Activated naive CD8-positive, alpha-beta T cell treated with anti-CD3 and anti-CD28 coated beads, Interleukin-2, amount 10 ng/mL, durations not matched to agents 7 days and 5 days (primary cell): ENCODE measurements around the gene RNU1-4. TPM values are rescaled to one million over a fixed set of nuclear protein-coding genes. Genes with fewer than 3 reads are reported as not detected.
A peak's percentile ranks its signal among the peaks of the same experiment; 100 is the strongest.
"Not testable (repeated sequence)": the region's sequence is repeated elsewhere in the genome, so short reads cannot be mapped to it uniquely, and the experiment has no call there.

Experiments used
- ATAC-seq: fragments of 150-1000 bp; cut with Tn5 transposase; one replicate; pipeline ENCODE4 v1.10.0; 2021; ENCODE audit warnings: low read depth, moderate library complexity
- POLR2A ChIA-PET: fragments of 350-600 bp; sonication (Branson Sonifier 250); formaldehyde crosslinking; loops from one replicate; lab custom pipeline; 2021; ENCODE audit warnings: antibody characterized with exemption; lab: Charles Lee
- DNase-seq: peaks from one replicate; pipeline ENCODE4 v3.0.0; 2021
- H3K27ac Mint-ChIP-seq: one replicate; pipeline ENCODE4 v1.8.0; 2022; ENCODE audit warnings: mild to moderate bottlenecking, mixed read lengths
- H3K27me3 Mint-ChIP-seq: one replicate; pipeline ENCODE4 v1.8.0; 2022; ENCODE audit warnings: mild to moderate bottlenecking, moderate library complexity, mixed read lengths
- H3K36me3 Mint-ChIP-seq: one replicate; pipeline ENCODE4 v1.8.0; 2021; ENCODE audit warnings: mild to moderate bottlenecking, mixed read lengths
- H3K4me1 Mint-ChIP-seq: one replicate; pipeline ENCODE4 v1.8.0; 2021; ENCODE audit warnings: mixed read lengths
- H3K4me3 Mint-ChIP-seq: one replicate; pipeline ENCODE4 v1.8.0; 2022; ENCODE audit warnings: mild to moderate bottlenecking, moderate library complexity, mixed read lengths
- H3K9me3 Mint-ChIP-seq: one replicate; pipeline ENCODE4 v1.8.0; 2021; ENCODE audit warnings: mixed read lengths
- total RNA-seq, 2 experiments: library from RNA; stranded (reverse); gene quantifications; one replicate each; pipeline ENCODE4 v1.2.3, GENCODE V29; 2021

RNU1-4 gene
- total RNA-seq, 2 experiments from 2014 or later = 3,257 to 3,430 TPM

- POLR2A ChIA-PET = interaction anchor here (0.6 kb wide), 2 partner anchors 351 to 573 kb away, joined by 4 read pairs; no protein-coding TSS in a partner anchor
Observed at GRCh38 chr1:16727190-16728111, 12.9 kb upstream of the RNU1-4 start.

GRCh38 chr1:16728243-16728949 is 11.9 kb upstream of the RNU1-4 start:
- H3K9me3 Mint-ChIP-seq, POLR2A ChIA-PET, H3K27ac Mint-ChIP-seq, H3K27me3 Mint-ChIP-seq, H3K4me3 Mint-ChIP-seq, H3K4me1 Mint-ChIP-seq, H3K36me3 Mint-ChIP-seq, DNase-seq: not testable (repeated sequence)
- ATAC-seq = peak; percentile 48

More at GRCh38 chr1:16727190-16728111, 12.9 kb upstream of the RNU1-4 start:
- ATAC-seq (peak; percentile 34), DNase-seq (peak; percentile 49)
- H3K27ac Mint-ChIP-seq = no peak overlapping the region
- no peak overlapping the region for H3K4me3 Mint-ChIP-seq
- no peaks in the 10 kb centered on the region for H3K36me3 Mint-ChIP-seq
- H3K9me3 Mint-ChIP-seq = no peaks in the 10 kb centered on the region
- peaks cover 13% of the 10 kb centered on the region for H3K27me3 Mint-ChIP-seq
- peaks cover 1% of the 10 kb centered on the region for H3K4me1 Mint-ChIP-seq

GRCh38 chr1:16732254-16732896 is 7.9 kb upstream of the RNU1-4 start:
- H3K4me3 Mint-ChIP-seq, H3K9me3 Mint-ChIP-seq, H3K27me3 Mint-ChIP-seq, H3K4me1 Mint-ChIP-seq, H3K36me3 Mint-ChIP-seq, DNase-seq, POLR2A ChIA-PET, H3K27ac Mint-ChIP-seq, ATAC-seq: not testable (repeated sequence)

- H3K36me3 Mint-ChIP-seq, H3K9me3 Mint-ChIP-seq, DNase-seq, H3K4me3 Mint-ChIP-seq, H3K27ac Mint-ChIP-seq, H3K4me1 Mint-ChIP-seq, H3K27me3 Mint-ChIP-seq, ATAC-seq, POLR2A ChIA-PET: not testable (repeated sequence)
Observed at GRCh38 chr1:16741230-16741629, 914 bp downstream of the RNU1-4 start.

- POLR2A ChIA-PET, H3K36me3 Mint-ChIP-seq, H3K4me1 Mint-ChIP-seq: not testable (repeated sequence)
Observed at GRCh38 chr1:16747660-16748059, 7.3 kb downstream of the RNU1-4 start.

GRCh38 chr1:16748710-16749109 is 8.4 kb downstream of the RNU1-4 start:
- H3K4me1 Mint-ChIP-seq, H3K27ac Mint-ChIP-seq, H3K4me3 Mint-ChIP-seq, H3K9me3 Mint-ChIP-seq, POLR2A ChIA-PET, DNase-seq, ATAC-seq, H3K36me3 Mint-ChIP-seq, H3K27me3 Mint-ChIP-seq: not testable (repeated sequence)

More at GRCh38 chr1:16747660-16748059, 7.3 kb downstream of the RNU1-4 start:
- H3K9me3 Mint-ChIP-seq, DNase-seq, H3K27ac Mint-ChIP-seq, H3K4me3 Mint-ChIP-seq, H3K27me3 Mint-ChIP-seq, ATAC-seq: not testable (repeated sequence)

GRCh38 chr1:16749910-16750888 is 9.9 kb downstream of the RNU1-4 start:
- ATAC-seq = peak; percentile 70
- H3K4me1 Mint-ChIP-seq, H3K9me3 Mint-ChIP-seq, H3K36me3 Mint-ChIP-seq, H3K27ac Mint-ChIP-seq, POLR2A ChIA-PET, H3K27me3 Mint-ChIP-seq, H3K4me3 Mint-ChIP-seq, DNase-seq: not testable (repeated sequence)

GRCh38 chr1:16752770-16753169 is 12.5 kb downstream of the RNU1-4 start:
- H3K4me3 Mint-ChIP-seq, POLR2A ChIA-PET, H3K4me1 Mint-ChIP-seq, H3K27me3 Mint-ChIP-seq, DNase-seq, H3K27ac Mint-ChIP-seq, H3K9me3 Mint-ChIP-seq, H3K36me3 Mint-ChIP-seq, ATAC-seq: not testable (repeated sequence)

- not testable (repeated sequence) for H3K36me3 Mint-ChIP-seq, H3K27ac Mint-ChIP-seq
Observed at GRCh38 chr1:16755385-16755784, 15.1 kb downstream of the RNU1-4 start.

GRCh38 chr1:16755932-16756331 is 15.6 kb downstream of the RNU1-4 start:
- H3K9me3 Mint-ChIP-seq, DNase-seq, H3K27me3 Mint-ChIP-seq, H3K36me3 Mint-ChIP-seq, POLR2A ChIA-PET, ATAC-seq, H3K4me3 Mint-ChIP-seq, H3K4me1 Mint-ChIP-seq, H3K27ac Mint-ChIP-seq: not testable (repeated sequence)

More at GRCh38 chr1:16755385-16755784, 15.1 kb downstream of the RNU1-4 start:
- DNase-seq, H3K4me3 Mint-ChIP-seq, ATAC-seq, H3K4me1 Mint-ChIP-seq, H3K9me3 Mint-ChIP-seq, POLR2A ChIA-PET, H3K27me3 Mint-ChIP-seq: not testable (repeated sequence)

GRCh38 chr1:16757574-16757973 is 17.3 kb downstream of the RNU1-4 start:
- H3K27me3 Mint-ChIP-seq, H3K4me1 Mint-ChIP-seq, H3K4me3 Mint-ChIP-seq, DNase-seq, H3K36me3 Mint-ChIP-seq, POLR2A ChIA-PET, H3K9me3 Mint-ChIP-seq, H3K27ac Mint-ChIP-seq: not testable (repeated sequence)
- peak; percentile 34 for ATAC-seq

- ATAC-seq, H3K4me3 Mint-ChIP-seq, H3K36me3 Mint-ChIP-seq, H3K27me3 Mint-ChIP-seq, H3K9me3 Mint-ChIP-seq, POLR2A ChIA-PET, H3K27ac Mint-ChIP-seq, H3K4me1 Mint-ChIP-seq, DNase-seq: not testable (repeated sequence)
Observed at GRCh38 chr1:16758060-16758459, 17.7 kb downstream of the RNU1-4 start.
